SK-N-MC (cell line): ENCODE measurements around the gene ZBTB7C.

Source experiments
- DNase-seq: peaks from one replicate; pipeline ENCODE4 v3.0.0-alpha.2; 2011; ENCODE audit warnings: low read depth, low spot score
- H3K27ac ChIP-seq: fragments of 200-600 bp; sonication (generic); 2 replicates; pipeline ENCODE4 v1.5.1; 2016; ENCODE audit warnings: mixed run types
- H3K36me3 ChIP-seq: fragments of 200-600 bp; sonication (generic); 2 replicates; pipeline ENCODE4 v1.6.1; 2017; ENCODE audit warnings: antibody characterized with exemption, low read length, mixed read lengths; ENCODE audit not compliant: insufficient read depth
- H3K4me3 ChIP-seq: fragments of 200-600 bp; sonication (generic); 2 replicates; pipeline ENCODE4 v1.5.1; 2016
- H3K9ac ChIP-seq: fragments of 200-600 bp; sonication (generic); 2 replicates; pipeline ENCODE4 v1.8.0; 2017; ENCODE audit warnings: mixed run types, mixed read lengths; ENCODE audit not compliant: insufficient read length
- H3K9me3 ChIP-seq: fragments of 200-600 bp; sonication (generic); 2 replicates; pipeline ENCODE4 v1.6.1; 2017; ENCODE audit warnings: low read depth, mild to moderate bottlenecking, antibody characterized with exemption, low read length, moderate library complexity, mixed read lengths
- EZH2 ChIP-seq: fragments of 200-600 bp; sonication (generic); IDR thresholded peaks from one replicate; pipeline ENCODE4 v1.6.1; 2017; ENCODE audit warnings: antibody characterized with exemption
- FOXP2 ChIP-seq: optimal IDR thresholded peaks from 2 replicates; pipeline ENCODE3; 2011; ENCODE audit warnings: mild to moderate bottlenecking, moderate library complexity; ENCODE audit not compliant: insufficient read depth; ENCODE audit errors: extremely low read length, control extremely low read depth
- POLR2AphosphoS5 ChIP-seq: IDR thresholded peaks from 2 replicates; pipeline ENCODE4 v1.6.1; 2012; ENCODE audit warnings: mild to moderate bottlenecking, low read depth, low read length, borderline replicate concordance

Gene ZBTB7C

GRCh38 chr18:48125724-48126123 lies 283.5 kb downstream of the ZBTB7C start:
- H3K4me3 ChIP-seq, result no peak overlapping the region
- H3K9me3 ChIP-seq, result no peaks in the 10 kb centered on the region
- TF ChIP-seq FOXP2 (no peak), POLR2AphosphoS5 (no peak), EZH2 (no peak)
- no peak for DNase-seq
- no peak overlapping the region for H3K27ac ChIP-seq
- H3K36me3 ChIP-seq, result no peaks in the 10 kb centered on the region
- no peak overlapping the region for H3K9ac ChIP-seq

- no peak overlapping the region for H3K27ac ChIP-seq
- no peak overlapping the region for H3K9ac ChIP-seq
- H3K4me3 ChIP-seq, result no peak overlapping the region
- TF ChIP-seq EZH2, result no peak
- TF ChIP-seq FOXP2, result no peak
- TF ChIP-seq POLR2AphosphoS5, result no peak
- H3K36me3 ChIP-seq, result no peaks in the 10 kb centered on the region
- no peaks in the 10 kb centered on the region for H3K9me3 ChIP-seq
- DNase-seq, result no peak
Measured at GRCh38 chr18:48124857-48125626, 284.1 kb downstream of the ZBTB7C start.

DNA sequence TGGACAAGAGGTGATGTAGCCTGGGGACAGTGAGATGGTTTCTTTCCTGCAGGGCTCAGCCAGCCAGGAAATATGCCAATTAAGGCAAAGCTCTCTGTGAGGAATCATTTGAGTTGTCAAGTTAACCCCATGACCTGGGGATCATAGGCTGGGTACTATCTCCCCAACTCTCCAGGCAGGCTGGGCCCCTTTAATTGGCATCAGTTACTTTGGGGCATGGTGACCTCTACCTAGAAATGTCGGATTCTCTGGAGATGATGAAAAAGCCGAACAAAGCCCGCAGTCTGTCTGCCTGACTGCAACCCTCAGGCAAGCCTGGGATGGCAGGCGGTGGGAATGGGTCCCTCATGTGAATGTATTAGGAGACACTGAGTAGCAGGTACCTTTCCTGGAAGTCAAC lies 285.2 kb downstream of the ZBTB7C start:
- no peak overlapping the region for H3K4me3 ChIP-seq
- no peak overlapping the region for H3K27ac ChIP-seq
- TF ChIP-seq FOXP2, result no peak
- TF ChIP-seq POLR2AphosphoS5, result no peak
- no peak for TF ChIP-seq EZH2
- no peak for DNase-seq
- no peaks in the 10 kb centered on the region for H3K36me3 ChIP-seq
- H3K9me3 ChIP-seq, result no peaks in the 10 kb centered on the region
- no peak overlapping the region for H3K9ac ChIP-seq

GRCh38 chr18:48123324-48123723 lies 285.9 kb downstream of the ZBTB7C start:
- H3K4me3 ChIP-seq, result no peak overlapping the region
- no peaks in the 10 kb centered on the region for H3K36me3 ChIP-seq
- H3K9me3 ChIP-seq, result no peaks in the 10 kb centered on the region
- no peak for DNase-seq
- no peak overlapping the region for H3K27ac ChIP-seq
- no peak overlapping the region for H3K9ac ChIP-seq
- TF ChIP-seq EZH2 (no peak), FOXP2 (no peak), POLR2AphosphoS5 (no peak)

DNA sequence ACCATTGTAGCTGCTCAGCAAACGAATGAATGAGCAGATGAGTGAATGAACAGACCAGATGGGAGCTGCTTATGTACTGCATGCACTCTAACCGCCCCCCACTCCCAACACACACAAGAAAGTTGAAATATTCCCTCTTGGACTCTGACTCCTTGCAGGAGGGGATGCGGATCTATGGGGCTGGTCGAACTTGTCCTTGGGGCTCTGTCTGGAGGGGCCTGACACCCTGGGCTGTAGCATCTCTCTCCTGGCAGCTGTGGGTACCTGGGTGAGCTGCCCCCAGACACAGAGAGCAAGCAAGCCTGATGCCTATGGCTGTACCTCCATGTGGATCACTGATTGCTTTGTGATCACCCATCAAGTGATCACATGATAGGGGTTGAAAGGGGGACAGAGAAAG lies 286.4 kb downstream of the ZBTB7C start:
- TF ChIP-seq EZH2 (no peak), POLR2AphosphoS5 (no peak), FOXP2 (no peak)
- Histone ChIP-seq H3K27ac (no peak overlapping the region), H3K36me3 (no peaks in the 10 kb centered on the region), H3K4me3 (no peak overlapping the region), H3K9ac (no peak overlapping the region), H3K9me3 (no peaks in the 10 kb centered on the region)
- DNase-seq, result no peak

GRCh38 chr18:48122376-48122775 lies 286.8 kb downstream of the ZBTB7C start:
- no peaks in the 10 kb centered on the region for H3K36me3 ChIP-seq
- TF ChIP-seq EZH2 (no peak), POLR2AphosphoS5 (no peak), FOXP2 (no peak)
- H3K27ac ChIP-seq, result no peak overlapping the region
- no peak for DNase-seq
- no peaks in the 10 kb centered on the region for H3K9me3 ChIP-seq
- H3K4me3 ChIP-seq, result no peak overlapping the region
- H3K9ac ChIP-seq, result no peak overlapping the region

- TF ChIP-seq POLR2AphosphoS5 (no peak), FOXP2 (no peak), EZH2 (no peak)
- no peaks in the 10 kb centered on the region for H3K9me3 ChIP-seq
- H3K9ac ChIP-seq, result no peak overlapping the region
- H3K4me3 ChIP-seq, result no peak overlapping the region
- DNase-seq, result no peak
- no peaks in the 10 kb centered on the region for H3K36me3 ChIP-seq
- no peak overlapping the region for H3K27ac ChIP-seq
Measured at GRCh38 chr18:48121752-48122151, 287.4 kb downstream of the ZBTB7C start.

- no peaks in the 10 kb centered on the region for H3K9me3 ChIP-seq
- no peaks in the 10 kb centered on the region for H3K36me3 ChIP-seq
- H3K27ac ChIP-seq, result no peak overlapping the region
- TF ChIP-seq EZH2 (no peak), POLR2AphosphoS5 (no peak), FOXP2 (no peak)
- no peak overlapping the region for H3K9ac ChIP-seq
- no peak overlapping the region for H3K4me3 ChIP-seq
- DNase-seq, result no peak
Measured at GRCh38 chr18:48119204-48119603, 290.0 kb downstream of the ZBTB7C start.
